ENCODE results near the gene TAP1.

Gene TAP1

DNA sequence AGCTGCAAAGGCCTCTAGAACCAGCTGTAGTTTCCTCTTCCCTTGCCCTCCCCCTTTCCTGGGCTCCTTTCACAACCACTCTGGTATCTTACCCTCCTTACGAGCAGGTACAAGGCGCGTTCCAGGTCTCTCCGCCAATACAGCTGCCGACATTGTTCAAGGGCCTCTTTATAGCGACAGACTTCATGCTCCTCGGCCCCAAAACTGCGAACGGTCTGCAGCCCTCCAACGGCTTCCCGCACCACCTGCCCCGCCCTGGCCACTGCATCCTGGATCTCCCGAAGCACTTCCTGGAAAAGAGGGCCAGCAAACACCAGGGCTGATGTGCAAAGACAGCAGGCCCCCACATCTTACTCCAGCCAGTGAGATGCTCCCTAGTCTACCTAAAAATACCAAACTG lies 21.0 kb downstream of the TAP1 start (continued):
- no peak for TF ChIP-seq TSHZ1 (tag by site-specific recombination; IDR thresholded peaks at IDR 0.05; ENCODE audit: borderline replicate concordance)
- TF ChIP-seq ZNF335 (tag by site-specific recombination; conservative IDR thresholded peaks at IDR 0.05): no peak
- TF ChIP-seq, protein P1, sequence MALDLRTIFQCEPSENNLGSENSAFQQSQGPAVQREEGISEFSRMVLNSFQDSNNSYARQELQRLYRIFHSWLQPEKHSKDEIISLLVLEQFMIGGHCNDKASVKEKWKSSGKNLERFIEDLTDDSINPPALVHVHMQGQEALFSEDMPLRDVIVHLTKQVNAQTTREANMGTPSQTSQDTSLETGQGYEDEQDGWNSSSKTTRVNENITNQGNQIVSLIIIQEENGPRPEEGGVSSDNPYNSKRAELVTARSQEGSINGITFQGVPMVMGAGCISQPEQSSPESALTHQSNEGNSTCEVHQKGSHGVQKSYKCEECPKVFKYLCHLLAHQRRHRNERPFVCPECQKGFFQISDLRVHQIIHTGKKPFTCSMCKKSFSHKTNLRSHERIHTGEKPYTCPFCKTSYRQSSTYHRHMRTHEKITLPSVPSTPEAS (tag by site-specific recombination; IDR thresholded peaks at IDR 0.05): no peak
- TF ChIP-seq ZNF10 (tag by site-specific recombination; IDR thresholded peaks at IDR 0.05): no peak
- TF ChIP-seq BCL11A (tag by site-specific recombination; IDR thresholded peaks at IDR 0.05; ENCODE audit: low read depth): no peak
- TF ChIP-seq ZNF48 (tag by site-specific recombination; IDR thresholded peaks at IDR 0.05): no peak
- no peak for TF ChIP-seq ZNF585B (tag by site-specific recombination; IDR thresholded peaks at IDR 0.05)

GRCh38 chr6:32830936-32831335 lies 22.6 kb downstream of the TAP1 start:
- POLR2A ChIA-PET: no interaction called here
- CTCF ChIA-PET: interaction anchor here (0.6 to 6.9 kb wide), 4 partner anchors 9 to 55 kb away, joined by 3 to 116 read pairs (median 6); no protein-coding TSS in a partner anchor
- H3K9me3 ChIP-seq (ENCODE audit: control insufficient read depth, insufficient read depth, low read depth, low read length): no peaks in the 10 kb centered on the region
- TF ChIP-seq HOXD13 (CRISPR knock-in tag; IDR thresholded peaks at IDR 0.05; ENCODE audit: borderline replicate concordance) (no peak), ZNF707 (tag by site-specific recombination; IDR thresholded peaks at IDR 0.05) (no peak), ZNF654 (tag by site-specific recombination; IDR thresholded peaks at IDR 0.05; ENCODE audit: low read depth) (no peak), KLF1 (tag by site-specific recombination; IDR thresholded peaks at IDR 0.05) (no peak), KLF17 (tag by site-specific recombination; IDR thresholded peaks at IDR 0.05) (no peak), SCRT1 (tag by site-specific recombination; IDR thresholded peaks at IDR 0.05; ENCODE audit: borderline replicate concordance) (no peak), KLF9 (tag by site-specific recombination; IDR thresholded peaks at IDR 0.05; ENCODE audit: low read depth) (no peak), ZNF776 (tag by site-specific recombination; IDR thresholded peaks at IDR 0.05; ENCODE audit: borderline replicate concordance) (no peak), ZNF837 (tag by site-specific recombination; IDR thresholded peaks at IDR 0.05) (no peak), BCL11B (tag by site-specific recombination; IDR thresholded peaks at IDR 0.05; ENCODE audit: low read depth) (no peak), ZNF639 (tag by site-specific recombination; IDR thresholded peaks at IDR 0.05) (no peak), HOXC10 (CRISPR knock-in tag; IDR thresholded peaks at IDR 0.05) (no peak), ZBTB21 (tag by site-specific recombination; IDR thresholded peaks at IDR 0.05) (no peak)
- TF ChIP-seq, protein P2, sequence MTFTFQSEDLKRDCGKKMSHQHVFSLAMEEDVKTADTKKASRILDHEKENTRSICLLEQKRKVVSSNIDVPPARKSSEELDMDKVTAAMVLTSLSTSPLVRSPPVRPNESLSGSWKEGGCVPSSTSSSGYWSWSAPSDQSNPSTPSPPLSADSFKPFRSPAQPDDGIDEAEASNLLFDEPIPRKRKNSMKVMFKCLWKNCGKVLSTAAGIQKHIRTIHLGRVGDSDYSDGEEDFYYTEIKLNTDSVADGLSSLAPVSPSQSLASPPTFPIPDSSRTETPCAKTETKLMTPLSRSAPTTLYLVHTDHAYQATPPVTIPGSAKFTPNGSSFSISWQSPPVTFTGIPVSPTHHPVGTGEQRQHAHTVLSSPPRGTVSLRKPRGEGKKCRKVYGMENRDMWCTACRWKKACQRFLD (tag by site-specific recombination; IDR thresholded peaks at IDR 0.05): no peak
- H3K36me3 ChIP-seq (ENCODE audit: control insufficient read depth in 2 of 2, insufficient read depth in 1 of 2, low read length in 2 of 2): peaks cover 3 to 65% of the 10 kb centered on the region in 2 experiments; a peak in 2 of 3 replicates
- H3K4me1 ChIP-seq (ENCODE audit: control insufficient read depth, insufficient read depth, low read length): no peaks in the 10 kb centered on the region
- no peak overlapping the region for H3K4me3 ChIP-seq (ENCODE audit: low read depth, low read length)
- H3K27ac ChIP-seq (ENCODE audit: extremely low read depth, low read depth, low read length): no peak overlapping the region
